NCI-H82 treated with DMSO at 0.1 percent for 48 hours (cell line): ENCODE results near the gene TAF1A.

Source experiments
- DNase-seq: peaks from one replicate; lab custom pipeline; 2025; ENCODE audit not compliant: unreplicated experiment; lab: John Stamatoyannopoulos, UW

Gene TAF1A

GRCh38 chr1:222539951-222540597 lies 49.7 kb downstream of the TAF1A start:
- DNase-seq, result no peak

GRCh38 chr1:222535455-222535854 lies 54.3 kb downstream of the TAF1A start:
- no peak for DNase-seq

- DNase-seq, result no peak
Measured at GRCh38 chr1:222530852-222531251, 58.9 kb downstream of the TAF1A start.

- no peak for DNase-seq
Measured at GRCh38 chr1:222529916-222530315, 59.8 kb downstream of the TAF1A start.

- no peak for DNase-seq
Measured at GRCh38 chr1:222529181-222529580, 60.6 kb downstream of the TAF1A start.

GRCh38 chr1:222525951-222526350 lies 63.8 kb downstream of the TAF1A start:
- no peak for DNase-seq

GRCh38 chr1:222523852-222524251 lies 65.9 kb downstream of the TAF1A start:
- no peak for DNase-seq

GRCh38 chr1:222522105-222522915 lies 67.4 kb downstream of the TAF1A start:
- no peak for DNase-seq

- no peak for DNase-seq
Measured at GRCh38 chr1:222521299-222522104, 68.2 kb downstream of the TAF1A start.
